Effector memory CD4-positive, alpha-beta T cell (primary cell): Measurements from ENCODE around the gene USP49.

Experiments
- DNase-seq, 3 donors: peaks; one replicate each; pipeline ENCODE4 v3.0.0-alpha.2; 2020
- H3K27ac ChIP-seq: 2 replicates; pipeline ENCODE4 v1.7.0; 2013; ENCODE audit warnings: mild to moderate bottlenecking, low read length, moderate library complexity; ENCODE audit not compliant: insufficient read depth, poor library complexity, severe bottlenecking
- H3K27me3 ChIP-seq: replicated peaks from 2 replicates; pipeline ENCODE4 v1.7.0; 2013; ENCODE audit warnings: mild to moderate bottlenecking, low read length; ENCODE audit not compliant: insufficient read depth, control insufficient read depth, poor library complexity, severe bottlenecking
- H3K36me3 ChIP-seq: 2 replicates; pipeline ENCODE4 v1.7.0; 2013; ENCODE audit warnings: mild to moderate bottlenecking, low read length, moderate library complexity; ENCODE audit not compliant: control insufficient read depth, insufficient read depth
- H3K4me1 ChIP-seq: 2 replicates; pipeline ENCODE4 v1.7.0; 2013; ENCODE audit warnings: low read length, mild to moderate bottlenecking; ENCODE audit not compliant: control insufficient read depth, insufficient read depth, poor library complexity, severe bottlenecking
- H3K4me3 ChIP-seq: 2 replicates; pipeline ENCODE4 v1.7.0; 2013; ENCODE audit warnings: low read length, low read depth, mild to moderate bottlenecking; ENCODE audit not compliant: insufficient read depth, poor library complexity, severe bottlenecking
- H3K9me3 ChIP-seq: 2 replicates; pipeline ENCODE4 v1.7.0; 2013; ENCODE audit warnings: mild to moderate bottlenecking, low read length, moderate library complexity; ENCODE audit not compliant: control insufficient read depth

The USP49 gene

GRCh38 chr6:41784581-41785171, 110.5 kb downstream of the USP49 start:
- Histone ChIP-seq H3K4me3 (no peak overlapping the region), H3K36me3 (peaks cover 8% of the 10 kb centered on the region), H3K9me3 (no peaks in the 10 kb centered on the region), H3K4me1 (peaks cover 14% of the 10 kb centered on the region), H3K27ac (no peak overlapping the region), H3K27me3 (no peaks in the 10 kb centered on the region)
- no peak for DNase-seq

DNA sequence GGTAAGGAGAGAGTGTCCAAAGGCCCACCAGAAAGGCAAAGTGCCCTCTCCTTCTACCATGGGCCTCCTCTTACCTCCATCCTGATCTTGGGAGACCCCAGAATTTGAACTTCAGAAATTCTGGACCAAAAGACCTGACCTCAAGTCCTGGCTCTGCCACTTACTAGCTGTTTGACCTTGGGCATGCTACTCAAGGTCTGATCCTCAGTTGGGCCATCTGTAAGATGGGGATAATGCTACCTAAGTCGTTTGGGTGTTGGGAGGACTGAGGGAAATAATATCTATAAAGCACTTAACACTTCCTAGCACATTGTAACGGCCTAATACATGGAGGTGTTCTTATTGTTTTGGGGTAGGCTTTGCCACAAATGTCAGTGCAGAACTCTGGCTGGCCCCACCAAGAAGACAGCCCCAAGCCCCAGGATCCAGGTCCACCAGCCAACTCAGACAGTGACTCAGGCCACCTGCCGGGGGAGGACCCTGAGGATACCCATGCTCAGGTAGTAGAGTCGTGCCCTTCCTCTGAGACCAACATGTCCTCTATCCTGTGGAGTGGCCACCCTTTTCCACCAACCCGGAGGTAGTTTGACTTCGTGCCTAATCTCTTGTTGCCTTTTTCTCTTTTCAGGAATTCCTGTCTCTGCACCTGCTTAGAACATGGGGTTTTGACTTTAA, 111.9 kb downstream of the USP49 start:
- Histone ChIP-seq H3K27me3 (no peaks in the 10 kb centered on the region), H3K4me1 (peaks cover 20% of the 10 kb centered on the region), H3K36me3 (no peaks in the 10 kb centered on the region), H3K4me3 (no peak overlapping the region), H3K9me3 (no peaks in the 10 kb centered on the region), H3K27ac (no peak overlapping the region)
- no peak for DNase-seq

DNA sequence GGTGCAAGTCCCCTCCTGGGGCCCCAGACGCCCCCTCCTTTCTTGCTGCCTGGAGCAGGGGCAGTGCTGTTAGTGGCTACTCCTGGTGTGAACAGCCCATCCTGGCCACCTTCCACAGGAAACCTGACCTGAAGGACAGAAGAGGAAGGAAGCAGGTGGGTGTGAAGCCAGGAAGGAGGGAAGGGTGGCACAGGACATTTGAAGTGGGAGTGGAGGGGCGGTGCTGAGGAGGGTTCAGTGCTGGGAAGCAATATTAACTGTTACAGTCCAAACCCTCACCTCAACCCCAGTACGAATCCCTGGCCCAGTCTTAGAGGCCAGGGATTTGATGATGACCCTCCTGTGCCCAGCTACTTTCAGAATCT, 113.8 kb downstream of the USP49 start:
- H3K27me3 ChIP-seq, result no peaks in the 10 kb centered on the region
- H3K4me3 ChIP-seq, result no peak overlapping the region
- no peak overlapping the region for H3K27ac ChIP-seq
- no peaks in the 10 kb centered on the region for H3K9me3 ChIP-seq
- peaks cover 20% of the 10 kb centered on the region for H3K4me1 ChIP-seq
- DNase-seq, result no peak
- H3K36me3 ChIP-seq, result no peaks in the 10 kb centered on the region

DNA sequence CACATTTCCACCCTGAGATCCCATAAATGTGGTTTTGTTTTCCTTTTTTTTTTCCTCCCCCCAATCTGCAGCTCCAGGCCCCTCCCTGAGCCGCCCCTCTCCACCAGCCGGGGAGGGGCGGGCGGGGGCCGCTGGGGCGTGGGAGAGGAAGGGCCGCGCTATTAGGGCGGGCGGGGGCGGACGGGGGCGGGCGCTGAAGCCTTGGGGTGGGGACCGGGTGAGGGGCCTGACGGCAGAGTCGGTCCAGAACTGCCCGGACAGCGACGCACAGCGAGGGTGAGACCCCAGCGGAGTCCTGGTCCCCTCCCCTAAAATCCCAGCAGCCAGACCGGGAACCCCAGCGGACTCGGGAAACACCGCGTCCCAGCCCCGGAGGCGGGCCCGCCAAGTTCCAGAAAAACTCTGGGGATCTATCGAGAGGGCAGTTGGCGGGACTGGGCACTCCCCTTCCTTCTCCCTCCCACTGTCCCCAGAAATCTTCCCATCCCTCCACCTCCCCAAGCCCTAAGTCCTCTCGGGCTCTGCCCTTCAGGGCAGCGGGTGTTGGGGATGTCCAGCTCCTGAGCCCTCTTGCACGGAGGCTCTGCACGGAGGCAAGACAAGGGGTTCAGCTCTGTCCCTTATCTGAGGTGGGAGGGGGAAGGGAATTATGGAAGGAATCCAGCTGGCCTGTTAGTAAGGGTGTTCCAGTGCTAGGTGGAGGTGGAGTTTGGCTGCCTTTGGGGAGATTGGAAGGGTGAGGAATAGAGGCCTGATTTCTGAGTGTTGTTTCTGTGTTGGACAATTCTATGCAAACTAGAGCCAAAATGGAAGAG, 114.4 kb downstream of the USP49 start, which contains the start of gene PRICKLE4:
Gene PRICKLE4 (plus strand): TSS at position 232 of the 815 bp plus-strand sequence. CDS start 2,692 bp downstream, outside the sequence.
- Histone ChIP-seq H3K4me3 (peak within 1 kb of the TSS; percentile 66), H3K9me3 (no peaks in the 10 kb centered on the region), H3K36me3 (no peaks in the 10 kb centered on the region), H3K27me3 (no peaks in the 10 kb centered on the region), H3K4me1 (peaks cover 15% of the 10 kb centered on the region), H3K27ac (peak within 1 kb of the TSS; percentile 42)
- no peak for DNase-seq

- Histone ChIP-seq H3K27me3 (no peaks in the 10 kb centered on the region), H3K27ac (peak within 1 kb of the TSS; percentile 42), H3K36me3 (peaks cover 6% of the 10 kb centered on the region), H3K9me3 (no peaks in the 10 kb centered on the region), H3K4me1 (peaks cover 15% of the 10 kb centered on the region), H3K4me3 (peak within 1 kb of the TSS; percentile 66)
- peak; percentile 96 to 99 (median 99) for DNase-seq
Measured at GRCh38 chr6:41779788-41780550, 115.2 kb downstream of the USP49 start, which contains the start of gene FRS3. TSS of gene FRS3 (minus strand) at chr6:41779900. CDS start at chr6:41776987, 2,913 bp downstream.

DNA sequence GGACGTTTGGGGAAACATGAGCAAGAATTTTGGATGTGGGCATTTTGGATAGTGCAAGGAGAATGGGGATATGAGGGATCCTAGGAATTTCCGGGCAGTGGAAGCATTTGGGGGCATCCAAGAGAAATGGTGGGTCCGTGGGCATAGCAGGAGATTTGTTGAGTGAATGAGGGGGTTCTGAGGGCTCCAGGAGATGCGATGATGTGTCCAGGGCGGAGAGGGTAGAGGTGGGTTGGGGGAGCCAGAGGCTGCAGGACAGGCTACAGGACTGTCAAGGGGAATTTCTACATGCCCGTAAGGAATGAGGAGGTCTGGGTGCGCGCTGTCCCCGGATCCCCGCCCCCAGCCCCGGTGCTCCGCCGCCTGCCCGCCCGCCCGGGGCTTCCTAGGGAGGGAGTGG, 115.8 kb downstream of the USP49 start:
- no peak overlapping the region for H3K27ac ChIP-seq
- DNase-seq, result no peak
- H3K4me1 ChIP-seq, result peaks cover 15% of the 10 kb centered on the region

GRCh38 chr6:41778895-41779294, 116.3 kb downstream of the USP49 start:
- Histone ChIP-seq H3K4me1 (peaks cover 15% of the 10 kb centered on the region), H3K27ac (no peak overlapping the region)
- no peak for DNase-seq

More for the DNA sequence above, 115.8 kb downstream of the USP49 start:
- Histone ChIP-seq H3K4me3 (peak overlapping the region; percentile 47), H3K27me3 (no peaks in the 10 kb centered on the region), H3K36me3 (peaks cover 12% of the 10 kb centered on the region), H3K9me3 (no peaks in the 10 kb centered on the region)

GRCh38 chr6:41777551-41778285, 117.5 kb downstream of the USP49 start:
- H3K27ac ChIP-seq, result no peak overlapping the region
- peaks cover 15% of the 10 kb centered on the region for H3K4me1 ChIP-seq
- no peaks in the 10 kb centered on the region for H3K9me3 ChIP-seq
- H3K36me3 ChIP-seq, result peaks cover 15% of the 10 kb centered on the region
- no peak for DNase-seq
- no peaks in the 10 kb centered on the region for H3K27me3 ChIP-seq
- no peak overlapping the region for H3K4me3 ChIP-seq

More at GRCh38 chr6:41778895-41779294, 116.3 kb downstream of the USP49 start:
- H3K36me3 ChIP-seq, result peaks cover 15% of the 10 kb centered on the region
- H3K4me3 ChIP-seq, result no peak overlapping the region
- H3K9me3 ChIP-seq, result no peaks in the 10 kb centered on the region
- H3K27me3 ChIP-seq, result no peaks in the 10 kb centered on the region

DNA sequence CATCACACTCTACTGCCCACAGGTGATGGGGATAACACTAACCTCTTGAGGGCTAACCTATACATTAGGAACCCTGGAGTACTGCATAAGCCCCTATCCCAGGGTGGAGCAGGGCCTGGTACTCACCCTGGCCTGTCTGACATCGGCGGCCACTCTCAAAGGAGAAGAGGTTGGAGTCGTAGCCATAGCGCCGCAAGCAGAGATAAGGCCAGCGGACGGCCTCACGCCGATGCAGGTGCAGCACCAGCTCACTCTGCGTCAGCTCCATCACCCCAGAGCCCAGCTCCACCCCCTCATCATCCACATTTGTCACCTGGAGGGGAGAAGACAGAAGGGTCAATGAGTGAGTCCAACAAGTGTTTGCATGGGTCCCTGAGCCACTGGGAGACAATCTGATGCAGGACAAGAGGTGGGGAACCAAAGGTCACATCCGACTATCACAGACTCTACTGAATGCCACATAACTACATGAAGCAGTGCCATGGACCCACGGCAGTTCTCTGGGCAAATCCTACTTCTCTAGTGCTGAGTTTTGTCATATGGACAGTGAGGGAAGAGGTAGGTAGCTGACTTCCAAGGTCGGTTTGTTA, 119.8 kb downstream of the USP49 start:
- no peak overlapping the region for H3K4me3 ChIP-seq
- DNase-seq, result no peak
- H3K4me1 ChIP-seq, result peaks cover 7% of the 10 kb centered on the region
- H3K36me3 ChIP-seq, result peaks cover 34% of the 10 kb centered on the region
- no peak overlapping the region for H3K27ac ChIP-seq
- no peaks in the 10 kb centered on the region for H3K9me3 ChIP-seq
- H3K27me3 ChIP-seq, result no peaks in the 10 kb centered on the region
